ENCODE results near the gene SMAD6. TPM values are rescaled to one million over a fixed set of nuclear protein-coding genes. Genes with fewer than 3 reads are reported as not detected.

Gene SMAD6
- total and polyA plus RNA-seq, 7 experiments from 2014 or later = 0.27 to 0.76 (median 0.40) TPM; not detected in 2

DNA sequence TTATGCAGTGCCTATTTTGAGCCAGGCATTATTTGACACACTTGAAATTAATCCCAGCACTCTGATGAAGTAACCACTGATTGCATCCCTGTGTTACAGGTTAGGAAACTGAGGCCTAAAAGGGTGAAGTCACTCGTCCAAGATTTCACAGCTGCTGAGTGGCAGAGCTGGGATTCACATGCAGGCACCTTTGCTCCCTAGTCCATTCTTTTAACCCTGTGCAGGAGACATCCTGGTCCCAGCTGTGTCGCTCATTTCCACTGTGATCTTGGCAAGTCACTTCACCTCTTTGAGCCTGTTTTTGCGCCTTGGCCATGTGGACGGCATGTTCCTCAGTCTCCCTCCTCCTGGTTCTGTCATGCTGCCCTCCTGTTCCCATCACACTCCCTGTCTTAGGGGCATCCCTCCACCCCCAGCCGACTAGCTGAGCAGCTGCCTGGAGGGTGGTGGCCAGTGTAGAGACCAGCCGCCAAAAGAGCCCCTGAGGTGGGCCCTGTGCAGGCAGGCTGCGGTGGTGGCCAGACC is 70.6 kb downstream of the SMAD6 start:
- H3K4me3 Mint-ChIP-seq = no peak overlapping the region
- H3K27ac Mint-ChIP-seq = no peak overlapping the region
- H3K4me1 Mint-ChIP-seq = no peaks in the 10 kb centered on the region
- H3K4me3 ChIP-seq (ENCODE audit: low read length) = no peak overlapping the region
- peaks cover 0 to 4% of the 10 kb centered on the region in 2 donors for H3K27me3 ChIP-seq (ENCODE audit: control insufficient read depth in 2 of 2, insufficient read depth in 2 of 2, low read length in 2 of 2)
- intact Hi-C loops (cut with micrococcal nuclease) = loop anchor here in 1 of 2 donors (5.0 kb wide), 1 partner anchor 65 kb away; no protein-coding TSS in a partner anchor
- no peak for DNase-seq
- H3K36me3 Mint-ChIP-seq = no peaks in the 10 kb centered on the region
- no peaks in the 10 kb centered on the region for H3K4me1 ChIP-seq (ENCODE audit: control insufficient read depth in 2 of 2, insufficient read depth in 2 of 2, low read length in 2 of 2)
- CTCF ChIA-PET = interaction anchor here (0.7 to 3.5 kb wide), 4 partner anchors 153 to 174 kb away, joined by 3 to 19 read pairs (median 8); no protein-coding TSS in a partner anchor
- no peaks in the 10 kb centered on the region for H3K9me3 ChIP-seq (ENCODE audit: control insufficient read depth in 2 of 3, low read length in 3 of 3)
- peaks cover 0 to 5% (median 4%) of the 10 kb centered on the region in 5 donors for H3K27me3 Mint-ChIP-seq
- ATAC-seq = no peak
- no peaks in the 10 kb centered on the region for H3K36me3 ChIP-seq (ENCODE audit: control insufficient read depth in 2 of 3, insufficient read depth in 3 of 3, low read length in 3 of 3)
- H3K9me3 Mint-ChIP-seq = no peaks in the 10 kb centered on the region
- POLR2A ChIA-PET = no interaction called here
- no peak overlapping the region for H3K27ac ChIP-seq (ENCODE audit: low read depth, low read length)

DNA sequence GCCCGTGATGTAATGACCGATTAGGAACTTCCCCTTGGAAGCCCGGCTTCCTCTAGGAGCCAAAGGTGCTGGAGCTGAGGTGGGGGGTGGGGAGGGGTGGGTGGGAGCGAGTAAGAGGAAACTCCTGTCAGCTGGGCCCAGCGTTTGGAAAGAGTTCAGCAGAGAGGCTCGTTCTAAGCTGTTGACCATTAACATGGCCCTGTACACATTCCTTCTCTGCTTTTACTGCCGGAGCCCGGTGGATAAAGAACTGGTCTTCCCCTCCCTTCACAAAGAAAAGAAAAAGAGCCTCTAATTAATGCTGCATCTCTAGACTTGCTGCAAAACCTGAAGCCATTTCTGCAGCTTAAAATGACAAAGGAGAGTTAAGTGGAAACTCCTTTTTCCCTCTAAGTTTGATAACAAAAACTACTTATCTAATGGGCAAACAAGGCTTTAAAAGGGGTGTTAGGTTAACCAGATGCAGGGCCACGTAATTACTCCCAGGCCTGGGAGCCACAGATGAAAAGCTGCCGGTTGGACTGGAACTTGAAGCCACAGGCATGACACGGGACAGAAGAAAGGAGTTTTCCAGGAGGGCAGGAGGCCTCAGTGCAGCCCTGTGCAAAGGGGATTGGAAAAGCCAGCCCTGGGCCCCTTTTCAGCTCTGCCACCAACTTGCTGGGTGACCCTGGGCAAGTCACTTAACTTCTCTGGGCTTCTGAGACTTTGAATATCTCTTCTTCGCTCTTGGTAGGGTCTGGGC is 71.3 kb downstream of the SMAD6 start:
- no peaks in the 10 kb centered on the region for H3K9me3 ChIP-seq (ENCODE audit: control insufficient read depth in 2 of 3, low read length in 3 of 3)
- Mint-ChIP-seq H3K4me1 (no peaks in the 10 kb centered on the region), H3K27me3 (peaks cover 0 to 4% (median 4%) of the 10 kb centered on the region in 5 donors), H3K4me3 (no peak overlapping the region), H3K9me3 (no peaks in the 10 kb centered on the region), H3K27ac (peak overlapping the region in 1 of 9 donors; percentile 36), H3K36me3 (no peaks in the 10 kb centered on the region)
- ATAC-seq (no peak), DNase-seq (no peak)
- peaks cover 0 to 4% of the 10 kb centered on the region in 2 donors for H3K27me3 ChIP-seq (ENCODE audit: control insufficient read depth in 2 of 2, insufficient read depth in 2 of 2, low read length in 2 of 2)
- ChIA-PET CTCF (interaction anchor here (0.7 to 3.5 kb wide), 4 partner anchors 9 to 173 kb away, joined by 3 to 19 read pairs (median 8); no protein-coding TSS in a partner anchor), POLR2A (no interaction called here)
- intact Hi-C loops (cut with micrococcal nuclease) = loop anchor here in 1 of 2 donors (5.0 kb wide), 1 partner anchor 66 kb away; no protein-coding TSS in a partner anchor
- no peak overlapping the region for H3K4me3 ChIP-seq (ENCODE audit: low read length)
- H3K27ac ChIP-seq (ENCODE audit: low read depth, low read length) = no peak overlapping the region
- no peaks in the 10 kb centered on the region for H3K36me3 ChIP-seq (ENCODE audit: control insufficient read depth in 2 of 3, insufficient read depth in 3 of 3, low read length in 3 of 3)
- H3K4me1 ChIP-seq (ENCODE audit: control insufficient read depth in 2 of 2, insufficient read depth in 2 of 2, low read length in 2 of 2) = no peaks in the 10 kb centered on the region

DNA sequence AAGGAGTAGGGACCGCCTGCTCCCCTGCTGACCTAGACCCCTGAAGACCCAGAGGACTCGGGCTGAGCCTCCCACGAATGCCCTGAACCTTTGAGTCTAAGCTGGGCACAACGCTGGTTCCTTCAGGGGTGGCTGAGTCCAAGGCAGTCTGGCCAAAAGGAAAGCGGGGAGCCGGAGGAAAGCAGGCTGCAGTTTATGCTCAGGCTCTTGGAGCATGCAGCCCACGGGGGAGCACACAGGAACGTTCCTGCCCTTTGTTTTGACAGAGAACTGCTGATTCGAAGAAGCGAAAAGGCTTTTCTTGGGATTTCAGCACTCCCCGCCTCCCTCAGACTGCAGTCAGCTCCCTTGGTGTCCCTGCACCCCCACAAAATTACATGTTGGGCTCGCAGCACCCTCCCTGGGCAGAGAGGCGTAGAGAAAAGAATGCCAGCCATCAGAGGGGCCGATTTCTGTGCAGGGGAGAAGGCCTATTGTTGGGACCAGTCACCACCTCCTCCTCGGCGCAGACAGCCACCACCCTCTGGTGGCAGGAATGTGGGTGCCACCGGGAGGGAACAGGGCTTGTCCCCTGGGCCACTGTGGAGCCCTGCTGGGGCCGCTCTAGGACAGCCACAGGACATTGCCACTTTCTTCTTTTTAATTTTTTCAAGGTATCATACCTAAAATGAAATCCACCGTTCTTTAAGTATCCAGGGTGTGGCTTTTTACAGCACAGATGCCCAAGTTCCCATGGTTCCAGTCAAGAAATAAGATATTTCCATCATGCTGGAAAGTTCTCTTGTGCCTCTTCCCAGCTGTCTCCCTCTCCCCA is 72.2 kb downstream of the SMAD6 start:
- H3K36me3 ChIP-seq (ENCODE audit: control insufficient read depth in 2 of 3, insufficient read depth in 3 of 3, low read length in 3 of 3) = no peaks in the 10 kb centered on the region
- ChIA-PET POLR2A (no interaction called here), CTCF (interaction anchor here (0.7 to 3.5 kb wide), 5 partner anchors 8 to 158 kb away, joined by 3 to 19 read pairs (median 4); no protein-coding TSS in a partner anchor)
- Mint-ChIP-seq H3K27me3 (peaks cover 0 to 4% (median 0%) of the 10 kb centered on the region in 5 donors), H3K36me3 (no peaks in the 10 kb centered on the region), H3K4me3 (no peak overlapping the region), H3K9me3 (no peaks in the 10 kb centered on the region), H3K4me1 (no peaks in the 10 kb centered on the region), H3K27ac (no peak overlapping the region)
- no peaks in the 10 kb centered on the region for H3K9me3 ChIP-seq (ENCODE audit: control insufficient read depth in 2 of 3, low read length in 3 of 3)
- H3K4me1 ChIP-seq (ENCODE audit: control insufficient read depth in 2 of 2, insufficient read depth in 2 of 2, low read length in 2 of 2) = no peaks in the 10 kb centered on the region
- intact Hi-C loops (cut with micrococcal nuclease) = loop anchor here (1.0 to 5.0 kb wide), 3 partner anchors 67 to 171 kb away; no protein-coding TSS in a partner anchor
- peak; percentile 61 for ATAC-seq
- H3K27me3 ChIP-seq (ENCODE audit: control insufficient read depth in 2 of 2, insufficient read depth in 2 of 2, low read length in 2 of 2) = peaks cover 0 to 4% of the 10 kb centered on the region in 2 donors
- peak; percentile 20 to 66 (median 55) for DNase-seq
- no peak overlapping the region for H3K4me3 ChIP-seq (ENCODE audit: low read length)
- H3K27ac ChIP-seq (ENCODE audit: low read depth, low read length) = no peak overlapping the region

DNA sequence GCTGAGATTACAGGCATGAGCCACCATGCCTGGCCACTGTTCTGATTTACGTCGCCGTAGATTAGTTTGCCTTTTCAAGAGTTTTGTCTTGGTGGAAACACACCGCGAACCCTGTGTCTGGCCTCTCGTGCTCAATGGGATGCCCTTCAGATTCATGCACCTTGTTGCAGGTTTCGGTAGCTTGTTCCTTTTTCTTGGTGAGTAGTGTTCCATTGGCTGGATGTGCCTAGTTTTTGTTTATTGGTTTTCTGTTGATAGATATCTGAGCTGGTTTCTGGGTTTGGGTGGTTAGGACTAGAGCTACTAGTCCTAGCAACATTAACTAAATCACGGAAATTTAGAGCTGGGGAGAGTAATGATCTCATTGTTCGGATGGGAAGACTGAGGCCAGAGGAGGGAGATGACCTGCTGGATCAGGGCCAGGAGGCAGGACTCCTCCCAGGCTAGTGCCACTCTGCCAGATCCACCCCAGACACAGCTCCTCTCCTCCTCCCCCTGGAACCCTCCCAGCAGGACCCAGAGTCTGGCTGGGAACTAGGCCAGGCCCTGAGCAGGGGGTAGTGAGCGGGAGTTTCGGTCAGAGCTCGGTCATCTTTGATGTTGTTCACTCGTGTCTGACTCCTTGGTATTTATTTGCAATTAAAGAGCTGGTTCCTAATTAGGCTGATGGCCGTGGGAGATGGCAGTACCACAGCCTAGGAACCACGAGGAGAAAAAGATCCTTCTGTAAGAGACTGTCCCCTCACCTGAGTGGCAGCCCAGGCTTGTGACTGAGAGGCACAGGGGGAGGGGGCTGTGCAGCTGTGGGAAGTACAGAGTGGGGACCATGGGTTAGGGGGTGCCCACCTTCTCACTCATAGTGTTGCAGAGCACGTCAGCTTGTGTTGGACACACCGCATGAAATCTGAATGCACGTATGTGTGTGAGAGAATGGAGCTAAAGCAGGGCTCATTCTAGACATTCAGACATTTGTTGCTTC is 73.4 kb downstream of the SMAD6 start:
- Mint-ChIP-seq H3K9me3 (no peaks in the 10 kb centered on the region), H3K4me3 (no peak overlapping the region), H3K36me3 (no peaks in the 10 kb centered on the region), H3K27ac (no peak overlapping the region), H3K4me1 (no peaks in the 10 kb centered on the region), H3K27me3 (peaks cover 0 to 4% (median 0%) of the 10 kb centered on the region in 5 donors)
- ChIA-PET CTCF (interaction anchor here (0.7 to 3.5 kb wide), 6 partner anchors 14 to 173 kb away, joined by 3 to 19 read pairs (median 4); no protein-coding TSS in a partner anchor), POLR2A (no interaction called here)
- Histone ChIP-seq H3K27ac (ENCODE audit: low read depth, low read length) (no peak overlapping the region), H3K27me3 (ENCODE audit: control insufficient read depth in 2 of 2, insufficient read depth in 2 of 2, low read length in 2 of 2) (peaks cover 0 to 4% of the 10 kb centered on the region in 2 donors), H3K9me3 (ENCODE audit: control insufficient read depth in 2 of 3, low read length in 3 of 3) (no peaks in the 10 kb centered on the region), H3K36me3 (ENCODE audit: control insufficient read depth in 2 of 3, insufficient read depth in 3 of 3, low read length in 3 of 3) (no peaks in the 10 kb centered on the region), H3K4me1 (ENCODE audit: control insufficient read depth in 2 of 2, insufficient read depth in 2 of 2, low read length in 2 of 2) (no peaks in the 10 kb centered on the region), H3K4me3 (ENCODE audit: low read length) (no peak overlapping the region)
- DNase-seq (no peak), ATAC-seq (no peak)
- intact Hi-C loops (cut with micrococcal nuclease) = no loop called here

DNA sequence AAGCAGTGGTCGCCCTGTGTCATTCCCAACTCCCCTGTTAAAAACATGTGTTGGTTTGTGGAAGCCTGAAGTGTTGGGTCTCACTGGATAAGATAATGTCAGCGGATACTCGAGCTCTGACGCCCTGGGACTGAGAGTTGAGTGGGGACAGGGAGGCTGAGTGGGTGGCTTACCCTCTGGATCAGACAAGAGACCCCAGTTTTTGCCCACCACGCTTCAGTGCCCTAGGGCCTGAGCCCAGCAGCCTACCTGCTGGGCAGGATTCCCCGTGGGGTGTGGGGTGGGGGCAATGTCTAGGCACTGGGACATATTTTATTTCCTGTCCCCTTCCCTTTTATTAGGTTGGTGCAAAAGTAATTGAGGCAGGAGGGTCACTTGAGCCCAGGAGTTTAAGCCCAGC is 75.0 kb downstream of the SMAD6 start:
- H3K27ac Mint-ChIP-seq = no peak overlapping the region
- Histone ChIP-seq H3K27ac (ENCODE audit: low read depth, low read length) (no peak overlapping the region), H3K4me3 (ENCODE audit: low read length) (no peak overlapping the region), H3K4me1 (ENCODE audit: control insufficient read depth in 2 of 2, insufficient read depth in 2 of 2, low read length in 2 of 2) (no peaks in the 10 kb centered on the region), H3K27me3 (ENCODE audit: control insufficient read depth in 2 of 2, insufficient read depth in 2 of 2, low read length in 2 of 2) (peaks cover 0 to 4% of the 10 kb centered on the region in 2 donors), H3K36me3 (ENCODE audit: control insufficient read depth in 2 of 3, insufficient read depth in 3 of 3, low read length in 3 of 3) (no peaks in the 10 kb centered on the region), H3K9me3 (ENCODE audit: control insufficient read depth in 2 of 3, low read length in 3 of 3) (no peaks in the 10 kb centered on the region)
- peaks cover 0 to 4% (median under 1%) of the 10 kb centered on the region in 5 donors for H3K27me3 Mint-ChIP-seq
- no peaks in the 10 kb centered on the region for H3K9me3 Mint-ChIP-seq
- H3K36me3 Mint-ChIP-seq = no peaks in the 10 kb centered on the region
- CTCF ChIA-PET = no interaction called here
- POLR2A ChIA-PET = no interaction called here
- H3K4me3 Mint-ChIP-seq = no peak overlapping the region
- no peak for DNase-seq
- intact Hi-C loops (cut with micrococcal nuclease) = no loop called here
- H3K4me1 Mint-ChIP-seq = no peaks in the 10 kb centered on the region
- ATAC-seq = no peak
